GM23338 (cell line): Measurements from ENCODE around the gene FBXW2. TPM values are rescaled to one million over a fixed set of nuclear protein-coding genes. Genes with fewer than 3 reads are reported as not detected.

Experiments
- ATAC-seq: fragments of 200-7000 bp; cut with Tn5 transposase; 3 replicates; pipeline ENCODE4 v1.9.1; 2020
- DNase-seq: peaks from one replicate; pipeline ENCODE4 v3.0.0-alpha.2; 2015; ENCODE audit warnings: low spot score
- H2AFZ ChIP-seq: fragments of 200-600 bp; sonication (generic); 2 replicates; pipeline ENCODE4 v1.8.0; 2016; ENCODE audit warnings: antibody characterized with exemption, mild to moderate bottlenecking, moderate library complexity
- H3F3A ChIP-seq: fragments of 200-600 bp; sonication (generic); replicated peaks from 2 replicates; pipeline ENCODE4 v1.8.0; 2017; ENCODE audit warnings: antibody characterized with exemption, mixed run types, low read depth
- H3K27ac ChIP-seq: fragments of 200-600 bp; sonication (generic); 2 replicates; pipeline ENCODE4 v1.6.1; 2016; ENCODE audit warnings: low read depth
- H3K27me3 ChIP-seq: fragments of 200-600 bp; sonication (generic); 2 replicates; pipeline ENCODE4 v1.8.0; 2016; ENCODE audit warnings: mild to moderate bottlenecking, mixed run types, moderate library complexity; ENCODE audit not compliant: insufficient read depth
- H3K36me3 ChIP-seq: fragments of 200-600 bp; sonication (generic); 2 replicates; pipeline ENCODE4 v1.8.0; 2016; ENCODE audit warnings: mild to moderate bottlenecking; ENCODE audit not compliant: insufficient read depth
- H3K4me1 ChIP-seq: fragments of 200-600 bp; sonication (generic); 2 replicates; pipeline ENCODE4 v1.8.0; 2016; ENCODE audit warnings: mild to moderate bottlenecking, moderate library complexity; ENCODE audit not compliant: insufficient read depth
- H3K4me2 ChIP-seq: fragments of 200-600 bp; sonication (generic); 2 replicates; pipeline ENCODE4 v1.7.1; 2017; ENCODE audit warnings: mixed run types
- H3K4me3 ChIP-seq: fragments of 200-600 bp; sonication (generic); 2 replicates; pipeline ENCODE4 v1.6.1; 2016; ENCODE audit warnings: mixed run types
- H3K79me2 ChIP-seq: fragments of 200-600 bp; sonication (generic); replicated peaks from 2 replicates; pipeline ENCODE4 v1.8.0; 2017; ENCODE audit warnings: mild to moderate bottlenecking; ENCODE audit not compliant: insufficient read depth
- H3K9me2 ChIP-seq: fragments of 200-600 bp; sonication (generic); 2 replicates; pipeline ENCODE4 v1.8.0; 2017; ENCODE audit not compliant: insufficient read depth
- H4K20me1 ChIP-seq: fragments of 200-600 bp; sonication (generic); replicated peaks from 2 replicates; pipeline ENCODE4 v1.8.0; 2017; ENCODE audit warnings: mild to moderate bottlenecking; ENCODE audit not compliant: insufficient read depth
- H3K27ac Mint-ChIP-seq: 2 replicates; pipeline ENCODE4 v1.8.0; 2020; ENCODE audit warnings: inconsistent platforms, mild to moderate bottlenecking, moderate library complexity, mixed read lengths
- H3K27me3 Mint-ChIP-seq: 3 replicates; pipeline ENCODE4 v1.8.0; 2022; ENCODE audit warnings: low read depth, mild to moderate bottlenecking, moderate library complexity, mixed read lengths, inconsistent platforms; ENCODE audit not compliant: insufficient read depth, poor library complexity
- H3K36me3 Mint-ChIP-seq: 3 replicates; pipeline ENCODE4 v1.8.0; 2021; ENCODE audit warnings: low read depth, mild to moderate bottlenecking, inconsistent platforms, moderate library complexity, mixed read lengths
- H3K4me1 Mint-ChIP-seq: 3 replicates; pipeline ENCODE4 v1.8.0; 2020; ENCODE audit warnings: mild to moderate bottlenecking, inconsistent platforms, mixed read lengths
- H3K4me3 Mint-ChIP-seq: 3 replicates; pipeline ENCODE4 v1.8.0; 2021; ENCODE audit warnings: moderate library complexity, mild to moderate bottlenecking, inconsistent platforms, mixed read lengths
- H3K9me3 Mint-ChIP-seq: 3 replicates; pipeline ENCODE4 v1.8.0; 2020; ENCODE audit warnings: moderate library complexity, mild to moderate bottlenecking, inconsistent platforms, mixed read lengths
- CREB1 ChIP-seq: fragments of 250-450 bp; sonication (Bioruptor Pico); IDR thresholded peaks from 2 replicates; pipeline ENCODE4 v1.5.0; 2020; ENCODE audit warnings: low read depth, mild to moderate bottlenecking, moderate library complexity
- CTCF ChIP-seq, 2 experiments: fragments of 200-600 bp in 1 of 2; sonication (generic) in 1 of 2; conservative IDR thresholded peaks; 2 replicates each; pipeline versions ENCODE4 v1.5.1 to v1.6.1; 2016 to 2017; ENCODE audit warnings: antibody characterized with exemption in 2 of 2, low read depth in 2 of 2, mild to moderate bottlenecking in 2 of 2, moderate library complexity in 1 of 2
- EZH2 ChIP-seq: fragments of 200-600 bp; sonication (generic); IDR thresholded peaks from one replicate; pipeline ENCODE4 v1.8.0; 2017; ENCODE audit warnings: antibody characterized with exemption, mild to moderate bottlenecking, low read depth; ENCODE audit not compliant: unreplicated experiment
- EZH2phosphoT487 ChIP-seq: fragments of 200-600 bp; sonication (generic); IDR thresholded peaks from one replicate; pipeline ENCODE4 v1.8.1; 2018; ENCODE audit warnings: antibody characterized with exemption; ENCODE audit not compliant: unreplicated experiment
- JUNB ChIP-seq: IDR thresholded peaks from one replicate; pipeline ENCODE4 v1.6.1; 2016; ENCODE audit warnings: antibody characterized with exemption; ENCODE audit not compliant: unreplicated experiment
- NANOG ChIP-seq: IDR thresholded peaks from 2 replicates; pipeline ENCODE4 v1.6.1; 2016; ENCODE audit warnings: antibody characterized with exemption, borderline replicate concordance
- POLR2AphosphoS5 ChIP-seq: IDR thresholded peaks from 2 replicates; pipeline ENCODE4 v1.6.1; 2016; ENCODE audit warnings: antibody characterized with exemption, low read depth
- REST ChIP-seq: IDR thresholded peaks from one replicate; pipeline ENCODE4 v1.6.1; 2018; ENCODE audit warnings: antibody characterized with exemption; ENCODE audit not compliant: unreplicated experiment
- STAT1 ChIP-seq: IDR thresholded peaks from one replicate; pipeline ENCODE4 v1.6.1; 2016; ENCODE audit warnings: antibody characterized with exemption; ENCODE audit not compliant: unreplicated experiment
- ZNF114 ChIP-seq: fragments of 250-450 bp; sonication (Bioruptor Pico); IDR thresholded peaks from 2 replicates; pipeline ENCODE4 v1.5.0; 2020; ENCODE audit warnings: mild to moderate bottlenecking, moderate library complexity
- ZNF331 ChIP-seq: fragments of 250-450 bp; sonication (Bioruptor Pico); IDR thresholded peaks from 2 replicates; pipeline ENCODE4 v1.5.0; 2020; ENCODE audit warnings: low read depth, mild to moderate bottlenecking, moderate library complexity
- polyA plus RNA-seq: library from polyadenylated mRNA; unstranded; fragments of >200 nt; fragmentation: Nextera tagmentation; extraction: Ambion mirVana; gene quantifications from 2 replicates; pipeline ENCODE4 v1.2.1, GENCODE V29; 2016
- total RNA-seq: library from RNA; depleted of rRNA; stranded (reverse); fragments of >200 nt; shearing (Covaris generic); gene quantifications from 2 replicates; pipeline ENCODE4 v1.2.3, GENCODE V29; 2014
- TF ChIP-seq, protein P1 (sequence below): IDR thresholded peaks from 2 replicates; pipeline ENCODE4 v1.6.1; 2016; ENCODE audit warnings: antibody characterized with exemption
- TF ChIP-seq, protein P2 (sequence below): fragments of 250-450 bp; sonication (Bioruptor Pico); IDR thresholded peaks from 2 replicates; pipeline ENCODE4 v1.5.0; 2020; ENCODE audit warnings: mild to moderate bottlenecking, moderate library complexity

The FBXW2 gene
- total and polyA plus RNA-seq, 2 experiments from 2014 or later = 10.0 to 55.2 TPM

GRCh38 chr9:120774719-120775118, 18.5 kb downstream of the FBXW2 start:
- no peak overlapping the region for H2AFZ ChIP-seq
- Mint-ChIP-seq H3K4me3 (no peak overlapping the region), H3K9me3 (no peaks in the 10 kb centered on the region), H3K36me3 (peaks cover 58% of the 10 kb centered on the region), H3K27ac (no peak overlapping the region), H3K27me3 (peaks cover 2% of the 10 kb centered on the region), H3K4me1 (no peaks in the 10 kb centered on the region)
- no peak overlapping the region for H3K4me2 ChIP-seq
- no peaks in the 10 kb centered on the region for H3K4me1 ChIP-seq
- ATAC-seq (no peak; the same call in 2 of the 3 replicates), DNase-seq (no peak)
- peaks cover 42% of the 10 kb centered on the region for H3K36me3 ChIP-seq
- no peak overlapping the region for H3K27ac ChIP-seq
- H3K9me2 ChIP-seq = no peaks in the 10 kb centered on the region
- TF ChIP-seq JUNB = no peak
- TF ChIP-seq CREB1 (CRISPR knock-in tag) = no peak
- TF ChIP-seq, protein P1, sequence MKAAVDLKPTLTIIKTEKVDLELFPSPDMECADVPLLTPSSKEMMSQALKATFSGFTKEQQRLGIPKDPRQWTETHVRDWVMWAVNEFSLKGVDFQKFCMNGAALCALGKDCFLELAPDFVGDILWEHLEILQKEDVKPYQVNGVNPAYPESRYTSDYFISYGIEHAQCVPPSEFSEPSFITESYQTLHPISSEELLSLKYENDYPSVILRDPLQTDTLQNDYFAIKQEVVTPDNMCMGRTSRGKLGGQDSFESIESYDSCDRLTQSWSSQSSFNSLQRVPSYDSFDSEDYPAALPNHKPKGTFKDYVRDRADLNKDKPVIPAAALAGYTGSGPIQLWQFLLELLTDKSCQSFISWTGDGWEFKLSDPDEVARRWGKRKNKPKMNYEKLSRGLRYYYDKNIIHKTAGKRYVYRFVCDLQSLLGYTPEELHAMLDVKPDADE = no peak
- TF ChIP-seq STAT1 = no peak
- TF ChIP-seq NANOG = no peak
- no peak for TF ChIP-seq EZH2
- TF ChIP-seq ZNF114 (CRISPR knock-in tag) = no peak
- no peak for TF ChIP-seq CTCF (conservative IDR thresholded peaks at IDR 0.05; ENCODE audit: low read depth in 2 of 2)
- TF ChIP-seq, protein P2, sequence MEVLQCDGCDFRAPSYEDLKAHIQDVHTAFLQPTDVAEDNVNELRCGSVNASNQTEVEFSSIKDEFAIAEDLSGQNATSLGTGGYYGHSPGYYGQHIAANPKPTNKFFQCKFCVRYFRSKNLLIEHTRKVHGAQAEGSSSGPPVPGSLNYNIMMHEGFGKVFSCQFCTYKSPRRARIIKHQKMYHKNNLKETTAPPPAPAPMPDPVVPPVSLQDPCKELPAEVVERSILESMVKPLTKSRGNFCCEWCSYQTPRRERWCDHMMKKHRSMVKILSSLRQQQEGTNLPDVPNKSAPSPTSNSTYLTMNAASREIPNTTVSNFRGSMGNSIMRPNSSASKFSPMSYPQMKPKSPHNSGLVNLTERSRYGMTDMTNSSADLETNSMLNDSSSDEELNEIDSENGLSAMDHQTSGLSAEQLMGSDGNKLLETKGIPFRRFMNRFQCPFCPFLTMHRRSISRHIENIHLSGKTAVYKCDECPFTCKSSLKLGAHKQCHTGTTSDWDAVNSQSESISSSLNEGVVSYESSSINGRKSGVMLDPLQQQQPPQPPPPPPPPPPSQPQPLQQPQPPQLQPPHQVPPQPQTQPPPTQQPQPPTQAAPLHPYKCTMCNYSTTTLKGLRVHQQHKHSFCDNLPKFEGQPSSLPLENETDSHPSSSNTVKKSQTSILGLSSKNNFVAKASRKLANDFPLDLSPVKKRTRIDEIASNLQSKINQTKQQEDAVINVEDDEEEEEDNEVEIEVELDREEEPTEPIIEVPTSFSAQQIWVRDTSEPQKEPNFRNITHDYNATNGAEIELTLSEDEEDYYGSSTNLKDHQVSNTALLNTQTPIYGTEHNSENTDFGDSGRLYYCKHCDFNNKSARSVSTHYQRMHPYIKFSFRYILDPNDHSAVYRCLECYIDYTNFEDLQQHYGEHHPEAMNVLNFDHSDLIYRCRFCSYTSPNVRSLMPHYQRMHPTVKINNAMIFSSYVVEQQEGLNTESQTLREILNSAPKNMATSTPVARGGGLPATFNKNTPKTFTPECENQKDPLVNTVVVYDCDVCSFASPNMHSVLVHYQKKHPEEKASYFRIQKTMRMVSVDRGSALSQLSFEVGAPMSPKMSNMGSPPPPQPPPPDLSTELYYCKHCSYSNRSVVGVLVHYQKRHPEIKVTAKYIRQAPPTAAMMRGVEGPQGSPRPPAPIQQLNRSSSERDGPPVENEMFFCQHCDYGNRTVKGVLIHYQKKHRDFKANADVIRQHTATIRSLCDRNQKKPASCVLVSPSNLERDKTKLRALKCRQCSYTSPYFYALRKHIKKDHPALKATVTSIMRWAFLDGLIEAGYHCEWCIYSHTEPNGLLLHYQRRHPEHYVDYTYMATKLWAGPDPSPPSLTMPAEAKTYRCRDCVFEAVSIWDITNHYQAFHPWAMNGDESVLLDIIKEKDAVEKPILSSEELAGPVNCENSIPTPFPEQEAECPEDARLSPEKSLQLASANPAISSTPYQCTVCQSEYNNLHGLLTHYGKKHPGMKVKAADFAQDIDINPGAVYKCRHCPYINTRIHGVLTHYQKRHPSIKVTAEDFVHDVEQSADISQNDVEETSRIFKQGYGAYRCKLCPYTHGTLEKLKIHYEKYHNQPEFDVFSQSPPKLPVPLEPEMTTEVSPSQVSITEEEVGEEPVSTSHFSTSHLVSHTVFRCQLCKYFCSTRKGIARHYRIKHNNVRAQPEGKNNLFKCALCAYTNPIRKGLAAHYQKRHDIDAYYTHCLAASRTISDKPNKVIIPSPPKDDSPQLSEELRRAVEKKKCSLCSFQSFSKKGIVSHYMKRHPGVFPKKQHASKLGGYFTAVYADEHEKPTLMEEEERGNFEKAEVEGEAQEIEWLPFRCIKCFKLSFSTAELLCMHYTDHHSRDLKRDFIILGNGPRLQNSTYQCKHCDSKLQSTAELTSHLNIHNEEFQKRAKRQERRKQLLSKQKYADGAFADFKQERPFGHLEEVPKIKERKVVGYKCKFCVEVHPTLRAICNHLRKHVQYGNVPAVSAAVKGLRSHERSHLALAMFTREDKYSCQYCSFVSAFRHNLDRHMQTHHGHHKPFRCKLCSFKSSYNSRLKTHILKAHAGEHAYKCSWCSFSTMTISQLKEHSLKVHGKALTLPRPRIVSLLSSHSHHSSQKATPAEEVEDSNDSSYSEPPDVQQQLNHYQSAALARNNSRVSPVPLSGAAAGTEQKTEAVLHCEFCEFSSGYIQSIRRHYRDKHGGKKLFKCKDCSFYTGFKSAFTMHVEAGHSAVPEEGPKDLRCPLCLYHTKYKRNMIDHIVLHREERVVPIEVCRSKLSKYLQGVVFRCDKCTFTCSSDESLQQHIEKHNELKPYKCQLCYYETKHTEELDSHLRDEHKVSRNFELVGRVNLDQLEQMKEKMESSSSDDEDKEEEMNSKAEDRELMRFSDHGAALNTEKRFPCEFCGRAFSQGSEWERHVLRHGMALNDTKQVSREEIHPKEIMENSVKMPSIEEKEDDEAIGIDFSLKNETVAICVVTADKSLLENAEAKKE = no peak
- no peak for TF ChIP-seq REST
- no peak for TF ChIP-seq POLR2AphosphoS5
- no peak for TF ChIP-seq ZNF331 (CRISPR knock-in tag)
- TF ChIP-seq EZH2phosphoT487 = no peak
- peaks cover 10% of the 10 kb centered on the region; the same call in 1 of the 2 replicates for H4K20me1 ChIP-seq
- H3K4me3 ChIP-seq = no peak overlapping the region
- H3F3A ChIP-seq = 0 out of 2 replicates have a peak, but pooled peaks cover 2% of the 10 kb centered on the region
- no peaks in the 10 kb centered on the region for H3K27me3 ChIP-seq
- H3K79me2 ChIP-seq = peaks cover 13% of the 10 kb centered on the region
